T-helper 2 cell treated with Interferon-gamma antibody and Interleukin-4, amounts not matched to agents 100 ng/mL and 5 ng/mL, for 36 hours (primary cell): ENCODE data around the gene LRRK2. TPM values are rescaled to one million over a fixed set of nuclear protein-coding genes. Genes with fewer than 3 reads are reported as not detected.
"Not testable (repeated sequence)": the region's sequence is repeated elsewhere in the genome, so short reads cannot be mapped to it uniquely, and the experiment has no call there.

Experiments
- intact Hi-C: fragments of 100-400 bp; cut with micrococcal nuclease; formaldehyde crosslinking; loops from one replicate; pipeline ENCODE4 v1.15.1; 2023
- total RNA-seq: library from RNA; stranded (reverse); gene quantifications from 2 replicates; pipeline ENCODE4 v1.2.3, GENCODE V29; 2022

The LRRK2 gene
- total RNA-seq, 1 donor from 2014 or later: 0.14 TPM

DNA sequence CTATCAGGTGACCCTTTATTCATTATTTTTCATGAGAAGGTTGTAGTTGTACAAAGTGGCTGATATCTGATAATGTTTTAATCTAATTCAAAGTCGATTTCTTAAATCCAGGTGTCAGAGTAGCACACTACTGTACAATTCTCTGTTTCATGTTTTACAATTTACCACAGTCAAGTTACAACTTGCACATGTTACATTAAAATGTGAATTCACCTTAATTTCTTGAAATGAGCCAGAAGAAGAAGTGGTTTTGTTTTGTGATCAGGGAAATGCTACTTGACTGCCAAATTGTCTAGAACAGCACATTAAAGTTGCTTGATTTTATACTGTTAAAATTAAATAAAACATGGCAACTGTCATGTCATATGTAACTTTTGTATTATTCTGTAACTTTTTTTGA is 23.2 kb downstream of the LRRK2 start:
- intact Hi-C loops: no loop called here

DNA sequence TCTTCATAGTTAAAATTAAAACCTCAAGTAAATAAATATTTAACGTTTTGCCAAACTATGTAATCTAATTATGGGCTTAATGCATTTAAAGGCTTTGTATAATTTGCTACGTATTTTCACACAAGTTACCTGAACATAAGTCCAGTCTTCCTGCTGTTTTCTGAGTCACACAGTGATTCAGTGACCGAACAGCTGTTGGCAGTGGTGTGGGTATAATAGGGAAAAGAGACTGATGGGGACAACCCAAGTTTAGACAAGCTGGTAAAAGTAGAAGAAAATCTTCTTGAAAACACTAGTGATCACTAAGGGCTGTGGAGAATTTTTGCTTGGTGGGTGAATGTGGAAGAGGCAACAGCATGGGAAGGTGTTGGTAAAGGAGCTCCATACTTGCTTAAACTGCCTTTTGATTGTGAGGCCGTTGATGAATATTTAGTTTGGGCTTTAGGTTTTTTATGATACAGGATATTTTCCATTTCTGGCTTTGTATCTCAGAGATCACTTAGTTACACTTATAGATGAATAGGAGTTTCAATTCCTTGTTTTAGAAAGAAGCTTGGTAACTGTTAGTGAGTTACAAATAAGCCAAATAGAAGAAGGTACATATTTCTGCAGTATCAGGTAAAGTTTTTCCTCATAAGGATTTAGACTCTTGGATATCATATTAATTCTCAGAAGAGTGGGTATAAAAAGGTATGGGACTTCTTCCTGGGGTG is 23.9 kb downstream of the LRRK2 start:
- intact Hi-C loops: no loop called here

DNA sequence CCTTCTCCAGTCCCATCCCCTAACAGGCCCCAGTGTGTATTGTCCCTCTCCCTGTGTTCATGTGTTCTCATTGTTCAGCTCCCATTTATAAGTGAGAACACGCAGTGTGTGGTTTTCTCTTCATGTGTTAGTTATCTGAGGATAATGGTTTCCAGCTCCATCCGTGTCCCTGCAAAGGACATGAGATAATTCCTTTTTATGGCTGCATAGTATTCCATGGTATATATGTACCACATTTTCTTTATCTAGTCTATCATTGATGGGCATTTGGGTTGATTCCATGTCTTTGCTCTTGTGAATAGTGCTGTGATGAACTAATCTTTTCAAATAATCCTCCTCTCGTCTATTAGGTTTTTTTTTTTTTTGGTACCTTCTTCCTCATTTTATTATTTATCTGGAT is 25.9 kb downstream of the LRRK2 start:
- intact Hi-C loops: not testable (repeated sequence)

DNA sequence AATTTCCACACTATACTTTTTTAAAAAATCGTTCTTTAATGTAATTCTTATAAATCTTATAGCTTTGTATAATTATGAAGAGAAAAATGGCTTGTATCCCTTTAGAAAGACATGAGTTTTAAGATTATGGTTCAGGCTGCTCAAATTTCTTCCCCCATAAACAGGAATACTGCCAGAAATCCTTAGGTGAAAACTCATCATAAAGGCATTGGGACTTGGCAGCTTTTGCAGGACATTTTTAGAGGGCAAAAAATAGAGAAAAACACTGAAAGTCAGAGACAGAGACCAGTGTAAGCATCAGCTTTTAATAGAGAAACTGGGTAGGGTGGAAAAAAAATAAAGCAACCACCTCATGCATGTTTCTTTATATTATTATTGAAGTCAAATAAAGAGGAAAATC is 29.1 kb downstream of the LRRK2 start:
- intact Hi-C loops: no loop called here

DNA sequence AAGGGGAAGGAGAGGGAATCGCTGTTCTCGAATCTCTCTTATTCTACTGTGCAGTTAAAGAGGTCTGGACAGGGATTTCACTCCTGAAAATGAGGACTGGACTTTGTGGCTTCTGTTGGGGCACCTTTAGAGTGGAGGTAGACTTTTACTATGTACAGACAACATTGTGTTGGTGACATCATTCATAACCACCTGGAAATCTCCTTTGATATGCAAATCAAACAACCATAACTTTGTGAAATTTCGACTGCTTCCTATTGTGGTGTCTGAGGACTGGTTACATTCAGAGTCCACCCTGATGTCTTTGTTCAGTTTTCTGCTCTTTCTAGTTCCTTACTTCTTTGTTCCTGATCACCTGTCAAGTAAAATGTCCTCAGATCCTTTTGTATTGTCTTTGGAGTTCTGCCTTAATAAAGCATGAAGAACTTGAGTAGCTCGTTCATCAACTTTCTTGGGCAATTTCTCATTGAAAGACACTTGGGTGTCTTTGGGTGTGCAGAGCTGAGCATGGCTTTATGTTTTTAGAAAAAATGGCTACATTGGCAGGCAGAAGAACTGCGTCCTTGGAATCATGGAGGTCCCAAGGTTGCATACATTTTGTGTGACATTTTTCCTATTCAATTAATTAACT is 29.8 kb downstream of the LRRK2 start:
- intact Hi-C loops: no loop called here

DNA sequence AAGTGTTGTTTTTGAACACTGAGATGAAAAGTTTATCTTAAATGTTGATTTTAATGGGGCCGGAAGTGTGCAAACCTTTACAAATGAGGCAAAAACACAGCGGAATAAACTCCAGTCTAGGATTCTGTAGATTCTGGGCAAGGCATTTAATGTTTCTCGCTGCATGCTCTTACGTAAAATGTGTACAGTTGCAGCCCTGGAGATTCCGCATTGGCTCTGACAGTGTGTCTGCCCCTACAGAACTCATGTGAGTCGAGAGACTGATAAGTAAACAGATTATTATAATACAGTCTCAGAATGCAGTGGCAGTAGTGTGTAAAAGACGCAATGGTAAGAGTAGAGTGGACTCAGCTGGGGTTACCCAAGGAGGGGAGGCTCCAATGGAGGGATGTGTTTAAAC is 33.6 kb downstream of the LRRK2 start:
- intact Hi-C loops: no loop called here

DNA sequence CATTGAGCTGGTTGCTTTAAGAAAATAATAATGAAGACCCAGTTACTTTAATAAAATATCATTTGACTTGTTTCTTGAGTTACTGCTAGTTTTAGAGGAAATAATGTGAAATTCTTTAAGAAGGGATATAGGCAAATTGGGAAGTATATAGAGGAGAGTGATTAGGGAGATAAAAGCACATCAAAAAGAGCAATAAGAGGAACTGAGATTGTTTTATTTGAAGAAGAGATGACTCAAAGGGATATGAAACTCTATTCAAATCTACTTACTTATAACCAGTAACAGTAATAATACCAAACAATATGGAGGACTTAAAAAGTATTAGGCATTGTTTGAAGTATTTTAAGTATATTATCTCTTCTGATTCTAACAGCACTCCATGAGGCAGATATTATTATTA is 37.1 kb downstream of the LRRK2 start:
- intact Hi-C loops: no loop called here

DNA sequence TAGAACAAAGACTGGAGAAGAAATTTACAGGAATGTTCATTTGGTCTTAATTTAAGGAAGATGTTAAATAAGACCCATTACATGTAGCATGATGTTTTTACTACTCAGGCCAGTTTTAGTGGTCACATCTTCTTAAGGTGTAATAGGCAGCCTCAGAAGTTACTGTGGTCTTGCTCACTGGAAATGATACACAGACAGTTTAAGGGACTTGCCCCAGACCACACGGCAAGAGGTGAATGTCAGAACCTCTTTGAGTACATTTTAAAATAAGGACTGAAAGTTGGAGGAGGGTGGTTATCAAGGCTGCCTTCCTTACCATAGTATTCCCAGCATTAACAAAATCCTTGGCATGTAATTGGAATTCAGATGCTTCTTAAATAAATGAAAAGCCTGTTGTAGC is 37.9 kb downstream of the LRRK2 start:
- intact Hi-C loops: no loop called here

DNA sequence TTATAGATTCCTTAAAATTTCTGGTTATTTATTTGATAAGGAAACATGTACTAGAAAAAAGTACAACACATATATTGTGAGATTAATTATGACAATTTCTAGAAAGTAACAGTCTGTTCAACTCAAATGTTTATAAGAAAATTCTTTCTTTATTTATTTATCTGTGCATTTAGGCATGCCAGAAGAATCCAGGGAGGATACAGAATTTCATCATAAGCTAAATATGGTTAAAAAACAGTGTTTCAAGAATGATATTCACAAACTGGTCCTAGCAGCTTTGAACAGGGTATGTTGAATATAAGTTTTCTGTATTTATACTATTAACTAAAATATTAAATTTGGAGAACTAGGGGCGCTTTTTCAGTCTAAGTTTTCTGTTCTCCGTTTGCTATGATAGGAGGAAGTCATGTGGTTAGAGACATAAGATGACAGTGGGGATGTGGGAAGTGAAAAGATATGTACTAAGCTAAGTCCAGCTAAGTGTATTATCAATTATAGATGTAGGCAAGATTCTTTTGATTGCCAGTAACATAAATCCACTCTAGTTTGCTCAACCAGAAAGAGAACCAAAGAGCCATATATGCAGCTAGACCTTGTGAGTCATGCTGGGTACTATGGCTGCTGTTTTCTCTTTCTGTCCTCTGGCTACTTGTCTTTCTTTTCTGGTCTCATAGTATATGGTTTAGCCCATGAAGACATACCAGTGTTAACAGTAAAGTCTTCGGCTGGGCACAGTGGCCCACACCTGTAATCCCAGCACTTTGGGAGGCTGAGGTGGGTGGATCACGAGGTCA is 39.0 kb downstream of the LRRK2 start:
- intact Hi-C loops: no loop called here

DNA sequence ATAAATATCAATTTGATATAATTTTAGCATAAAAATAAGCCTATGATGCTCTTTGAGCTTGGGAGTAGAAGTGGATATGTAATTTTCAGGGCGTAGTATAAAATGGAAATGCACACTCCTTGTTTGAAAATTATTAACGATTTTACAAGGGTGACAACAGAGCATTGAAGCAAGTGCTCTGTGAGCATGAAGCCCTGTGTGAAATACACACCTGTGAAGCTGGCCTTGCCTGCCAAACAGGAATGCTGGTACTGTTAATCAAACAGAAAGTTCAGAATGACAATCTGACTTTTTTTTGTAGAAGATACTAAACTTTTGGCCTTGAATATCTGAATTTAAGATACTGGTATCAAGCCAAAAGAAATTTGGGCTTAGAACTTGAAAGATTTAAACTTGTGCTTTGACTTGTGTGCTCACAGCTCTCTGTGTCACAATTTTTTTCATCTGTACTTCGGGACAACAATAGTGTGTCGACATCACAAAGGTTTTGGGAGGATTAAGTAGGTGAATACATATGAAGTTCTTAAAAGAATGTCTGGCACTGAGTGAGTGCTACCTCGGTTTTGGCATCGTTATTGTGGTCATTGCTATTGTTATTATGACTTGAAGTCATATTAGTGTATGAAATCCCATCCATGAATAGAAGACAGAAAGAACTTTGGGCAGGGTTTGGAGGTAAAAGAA is 47.3 kb downstream of the LRRK2 start:
- intact Hi-C loops: no loop called here

DNA sequence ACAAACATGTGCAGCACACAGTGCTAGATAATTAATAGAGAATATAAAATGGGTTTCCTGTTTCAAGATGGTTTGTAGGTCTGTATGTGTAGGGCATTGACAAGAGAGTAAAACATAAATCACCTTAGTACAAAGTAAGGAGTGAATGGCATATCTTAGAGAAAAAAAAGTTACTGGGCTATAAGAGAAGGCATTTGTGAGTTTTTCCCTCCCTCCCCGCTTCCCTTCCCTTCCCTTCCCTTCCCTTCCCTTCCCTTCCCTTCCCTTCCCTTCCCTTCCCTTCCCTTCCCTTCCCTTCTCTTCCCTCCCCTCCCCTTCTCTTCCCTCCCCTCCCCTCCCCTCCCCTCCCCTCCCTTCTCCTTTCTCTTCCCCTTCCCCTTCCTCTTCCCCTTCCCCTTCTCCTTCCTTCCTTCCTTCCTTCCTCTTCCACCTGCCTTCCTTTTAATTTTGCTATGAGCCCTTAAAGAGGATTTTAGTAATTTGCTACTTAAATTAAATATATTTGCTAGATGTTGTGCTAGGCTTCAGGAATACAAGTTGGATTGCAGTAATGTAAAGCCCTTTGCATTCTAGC is 57.1 kb downstream of the LRRK2 start:
- intact Hi-C loops: no loop called here

DNA sequence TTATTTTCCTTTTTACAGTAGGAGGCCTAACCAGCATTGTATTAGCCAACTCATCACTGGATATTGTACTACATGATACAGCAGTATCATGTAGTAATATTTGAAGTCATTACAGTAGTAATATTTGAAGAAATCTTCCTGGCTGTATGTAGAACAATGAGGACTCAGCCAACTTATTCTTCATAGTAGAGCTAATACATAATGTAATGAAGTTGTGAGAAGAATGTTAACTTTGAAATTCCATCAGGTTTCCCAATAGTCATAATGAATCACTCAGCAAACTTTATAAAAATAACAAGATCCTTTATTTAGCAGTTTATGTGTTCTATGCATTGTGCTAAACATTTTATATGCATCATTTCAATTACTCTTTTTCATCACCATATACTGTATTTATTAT is 61.8 kb downstream of the LRRK2 start:
- intact Hi-C loops: no loop called here

DNA sequence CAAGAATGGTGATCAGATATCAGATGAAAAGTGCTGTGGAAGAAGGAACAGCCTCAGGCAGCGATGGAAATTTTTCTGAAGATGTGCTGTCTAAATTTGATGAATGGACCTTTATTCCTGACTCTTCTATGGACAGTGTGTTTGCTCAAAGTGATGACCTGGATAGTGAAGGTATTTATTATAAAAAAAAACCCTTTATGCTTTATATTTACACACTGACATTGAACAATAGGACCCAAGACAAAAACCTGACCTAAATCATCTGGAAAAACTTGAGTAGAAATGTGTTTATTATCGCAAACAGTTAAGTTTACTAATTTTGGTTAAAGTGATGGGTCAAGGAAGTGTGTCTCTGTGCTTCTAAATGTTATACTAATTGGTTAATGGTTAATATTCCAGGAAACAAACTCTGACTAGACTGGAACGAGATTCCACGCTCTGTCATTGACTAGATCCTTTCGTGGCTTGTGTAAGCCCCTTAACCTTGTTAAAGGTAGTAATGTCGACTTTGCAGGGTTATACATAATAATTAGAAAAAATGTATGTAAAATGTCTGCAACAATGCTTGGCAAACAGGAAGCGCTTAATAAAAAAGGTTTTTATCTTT is 62.7 kb downstream of the LRRK2 start:
- intact Hi-C loops: no loop called here

DNA sequence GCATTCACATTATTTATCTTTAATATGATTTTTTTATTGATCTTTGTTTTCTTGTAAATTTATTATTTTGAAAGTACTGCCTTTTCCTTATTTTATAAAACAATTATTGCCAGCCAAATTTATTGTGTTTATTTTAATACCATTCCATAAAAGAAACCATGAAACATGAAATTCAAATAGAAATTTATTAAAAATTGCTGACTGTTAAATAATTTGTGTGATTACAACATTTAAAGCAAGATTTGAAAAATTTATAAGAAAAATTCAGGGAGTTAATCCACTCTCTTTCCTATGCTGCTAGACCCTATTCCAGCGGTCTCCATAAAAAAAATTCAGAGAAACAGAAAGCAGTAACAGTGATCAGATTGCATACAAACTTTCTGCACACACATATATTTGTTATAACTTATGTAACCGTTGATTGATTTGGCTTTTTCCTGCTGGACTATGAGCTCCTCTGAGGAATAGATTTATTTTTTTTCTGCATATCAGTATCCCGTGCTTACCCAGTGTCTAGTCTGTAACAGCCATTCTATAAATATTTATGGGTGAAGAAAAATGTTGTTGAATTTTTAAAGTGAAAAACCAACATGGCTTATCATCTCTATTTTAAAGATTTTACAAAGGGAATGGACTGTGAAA is 68.1 kb downstream of the LRRK2 start:
- intact Hi-C loops: no loop called here

DNA sequence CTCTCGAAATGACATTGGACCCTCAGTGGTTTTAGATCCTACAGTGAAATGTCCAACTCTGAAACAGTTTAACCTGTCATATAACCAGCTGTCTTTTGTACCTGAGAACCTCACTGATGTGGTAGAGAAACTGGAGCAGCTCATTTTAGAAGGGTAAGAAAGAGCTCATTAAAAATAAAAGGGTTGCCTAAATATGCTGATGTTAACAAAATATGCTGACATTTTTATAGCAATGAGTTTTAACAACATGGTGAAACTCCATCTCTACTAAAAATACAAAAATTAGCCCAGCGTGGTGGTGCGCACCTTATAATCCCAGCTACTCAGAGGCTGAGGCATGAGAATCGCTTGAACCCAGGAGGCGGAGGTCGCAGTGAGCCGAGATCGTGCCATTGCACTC is 73.5 kb downstream of the LRRK2 start:
- intact Hi-C loops: no loop called here

DNA sequence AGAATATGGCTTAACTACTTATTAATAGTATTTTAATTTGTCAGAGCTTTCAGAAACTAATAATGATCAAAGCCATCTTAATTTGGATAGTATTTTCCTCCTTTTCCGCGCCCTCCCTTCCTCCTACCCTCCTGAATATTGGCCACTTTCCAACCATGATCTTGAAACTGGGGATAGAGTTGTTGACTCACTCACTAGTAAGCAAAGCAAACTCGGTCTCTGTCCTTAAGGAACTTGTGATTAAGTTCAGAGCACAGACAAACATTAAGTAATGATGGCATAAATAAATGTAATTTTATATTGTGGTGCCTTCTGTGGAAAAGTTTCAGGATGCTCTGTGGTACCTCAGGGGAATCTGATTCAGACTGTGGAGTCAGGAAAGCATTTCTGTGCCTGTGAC is 75.7 kb downstream of the LRRK2 start:
- intact Hi-C loops: no loop called here

DNA sequence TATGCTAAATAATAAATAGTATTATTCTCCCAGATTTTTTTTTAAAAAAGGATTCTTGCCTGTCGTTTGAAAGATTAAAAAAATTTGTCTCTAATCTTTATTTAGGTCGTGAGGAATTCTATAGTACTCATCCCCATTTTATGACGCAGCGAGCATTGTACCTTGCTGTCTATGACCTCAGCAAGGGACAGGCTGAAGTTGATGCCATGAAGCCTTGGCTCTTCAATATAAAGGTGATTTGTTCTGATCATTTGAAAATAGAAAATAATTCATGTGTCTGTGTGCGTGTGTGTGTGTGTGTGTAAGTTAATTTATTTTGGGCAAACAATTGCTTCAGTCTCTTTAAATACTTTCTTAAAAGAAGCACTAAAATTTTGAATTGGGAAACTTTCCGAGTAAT is 84.2 kb downstream of the LRRK2 start:
- intact Hi-C loops: no loop called here

DNA sequence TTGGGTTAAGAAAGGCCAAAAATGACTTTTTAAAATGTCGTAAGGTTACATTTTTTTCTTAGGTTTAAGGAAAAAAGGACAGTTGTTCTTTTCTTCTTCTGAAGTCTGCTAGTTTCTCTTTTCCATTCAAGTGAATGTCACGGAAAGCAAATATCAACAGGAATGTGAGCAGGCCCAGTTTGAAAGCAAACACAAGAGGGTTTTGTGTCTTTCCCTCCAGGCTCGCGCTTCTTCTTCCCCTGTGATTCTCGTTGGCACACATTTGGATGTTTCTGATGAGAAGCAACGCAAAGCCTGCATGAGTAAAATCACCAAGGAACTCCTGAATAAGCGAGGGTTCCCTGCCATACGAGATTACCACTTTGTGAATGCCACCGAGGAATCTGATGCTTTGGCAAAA is 85.4 kb downstream of the LRRK2 start:
- intact Hi-C loops: no loop called here

DNA sequence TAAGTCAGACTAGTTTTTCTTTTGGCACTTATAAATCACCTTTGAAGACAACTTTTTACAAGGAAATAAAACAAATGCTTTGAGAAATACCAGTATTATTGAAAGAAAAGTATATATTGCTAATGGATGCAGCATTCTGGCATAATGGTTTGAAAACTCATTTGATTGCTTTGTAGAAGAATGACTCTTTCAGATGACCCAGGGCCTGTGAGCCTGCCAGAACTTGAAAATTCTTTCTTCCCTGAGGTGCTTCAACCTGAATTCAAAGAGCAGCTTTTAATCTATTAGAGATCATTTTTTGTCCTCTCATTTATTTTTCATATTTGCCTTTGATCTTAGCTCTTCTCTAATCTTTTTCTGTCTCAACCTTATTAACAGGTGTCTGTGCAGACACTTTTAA is 87.4 kb downstream of the LRRK2 start:
- intact Hi-C loops: no loop called here

DNA sequence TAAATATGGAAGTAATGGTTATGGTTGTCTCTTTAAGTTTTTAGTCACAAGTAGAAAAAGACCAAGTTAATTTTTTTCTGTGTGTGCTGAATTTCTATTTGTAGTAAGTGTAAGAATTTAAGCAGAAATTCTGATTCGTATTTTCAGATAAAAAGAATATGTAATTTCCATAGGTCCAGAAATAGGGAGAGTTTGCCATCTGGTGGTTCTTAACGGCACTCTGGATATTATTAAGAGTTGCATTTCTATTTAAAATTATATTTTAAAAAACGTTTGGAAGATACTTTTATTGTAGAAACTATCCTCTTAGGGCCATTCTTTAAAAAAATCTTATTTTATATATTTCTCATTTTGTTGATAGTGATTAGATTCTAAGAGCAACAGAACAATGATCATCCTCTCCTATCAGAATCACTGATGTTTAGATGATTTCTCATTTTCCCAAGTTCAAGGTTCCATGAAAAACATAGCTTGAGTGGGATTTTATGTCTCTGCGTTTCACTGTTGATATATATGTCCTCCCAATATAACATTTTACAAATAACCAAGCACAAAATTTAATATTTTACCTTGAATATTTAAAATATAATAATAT is 88.3 kb downstream of the LRRK2 start:
- intact Hi-C loops: loop anchor here (1.0 kb wide), 2 partner anchors 160 to 302 kb away; no protein-coding TSS in a partner anchor
